Muscle layer of colon (tissue), 2 donors: ENCODE results near the gene SLC25A23.

ENCODE experiments used
- H3K27ac ChIP-seq: one replicate; pipeline ENCODE4 v1.7.0; 2013; ENCODE audit warnings: low read depth, mild to moderate bottlenecking, low read length, moderate library complexity
- H3K27me3 ChIP-seq, 2 donors: one replicate each; pipeline ENCODE4 v1.7.0; 2013; ENCODE audit warnings: low read length in 2 of 2, mild to moderate bottlenecking in 2 of 2; ENCODE audit not compliant: insufficient read depth in 2 of 2, control insufficient read depth in 1 of 2
- H3K36me3 ChIP-seq: one replicate; pipeline ENCODE4 v1.7.0; 2013; ENCODE audit warnings: mild to moderate bottlenecking, low read length; ENCODE audit not compliant: insufficient read depth
- H3K4me1 ChIP-seq: one replicate; pipeline ENCODE4 v1.7.0; 2013; ENCODE audit warnings: mild to moderate bottlenecking, low read length; ENCODE audit not compliant: insufficient read depth
- H3K4me3 ChIP-seq, 2 donors: one replicate each; pipeline ENCODE4 v1.7.0; 2013; ENCODE audit warnings: low read length in 2 of 2, low read depth in 1 of 2, mild to moderate bottlenecking in 1 of 2, moderate library complexity in 1 of 2
- H3K9ac ChIP-seq: one replicate; pipeline ENCODE4 v1.7.0; 2013; ENCODE audit warnings: low read length
- H3K9me3 ChIP-seq: one replicate; pipeline ENCODE4 v1.7.0; 2013; ENCODE audit warnings: mild to moderate bottlenecking, low read length
- donor health status: abdominal sarcoma.
- donor health status: Adenocarcinoma of cecum.

The SLC25A23 gene

GRCh38 chr19:6491802-6492592 is 32.4 kb upstream of the SLC25A23 start:
- H3K4me1 ChIP-seq = no peaks in the 10 kb centered on the region
- H3K27me3 ChIP-seq = no peaks in the 10 kb centered on the region
- H3K9ac ChIP-seq = no peak overlapping the region
- H3K9me3 ChIP-seq = peaks cover 6% of the 10 kb centered on the region
- H3K36me3 ChIP-seq = no peaks in the 10 kb centered on the region
- H3K4me3 ChIP-seq = no peak overlapping the region
- H3K27ac ChIP-seq = no peak overlapping the region

GRCh38 chr19:6490134-6490533 is 30.5 kb upstream of the SLC25A23 start:
- Histone ChIP-seq H3K36me3 (no peaks in the 10 kb centered on the region), H3K4me3 (no peak overlapping the region), H3K9me3 (peaks cover 6% of the 10 kb centered on the region), H3K27me3 (no peaks in the 10 kb centered on the region), H3K27ac (no peak overlapping the region), H3K4me1 (no peaks in the 10 kb centered on the region), H3K9ac (no peak overlapping the region)

- peaks cover 6% of the 10 kb centered on the region for H3K9me3 ChIP-seq
- no peaks in the 10 kb centered on the region for H3K27me3 ChIP-seq
- H3K27ac ChIP-seq = no peak overlapping the region
- H3K9ac ChIP-seq = no peak overlapping the region
- H3K4me1 ChIP-seq = no peaks in the 10 kb centered on the region
- H3K36me3 ChIP-seq = no peaks in the 10 kb centered on the region
- H3K4me3 ChIP-seq = no peak overlapping the region
These were observed 29.9 kb upstream of the SLC25A23 start for GRCh38 chr19:6489278-6490061.

- H3K4me3 ChIP-seq = no peak overlapping the region
- no peaks in the 10 kb centered on the region for H3K36me3 ChIP-seq
- no peaks in the 10 kb centered on the region for H3K4me1 ChIP-seq
These were observed 25.2 kb upstream of the SLC25A23 start for GRCh38 chr19:6484831-6485230.

GRCh38 chr19:6484230-6484629 is 24.6 kb upstream of the SLC25A23 start:
- Histone ChIP-seq H3K4me3 (no peak overlapping the region), H3K4me1 (no peaks in the 10 kb centered on the region), H3K9ac (no peak overlapping the region), H3K27ac (no peak overlapping the region), H3K36me3 (no peaks in the 10 kb centered on the region), H3K27me3 (no peaks in the 10 kb centered on the region), H3K9me3 (no peaks in the 10 kb centered on the region)

More at GRCh38 chr19:6484831-6485230, 25.2 kb upstream of the SLC25A23 start:
- H3K9ac ChIP-seq = no peak overlapping the region
- no peaks in the 10 kb centered on the region for H3K9me3 ChIP-seq
- H3K27me3 ChIP-seq = no peaks in the 10 kb centered on the region
- H3K27ac ChIP-seq = no peak overlapping the region

DNA sequence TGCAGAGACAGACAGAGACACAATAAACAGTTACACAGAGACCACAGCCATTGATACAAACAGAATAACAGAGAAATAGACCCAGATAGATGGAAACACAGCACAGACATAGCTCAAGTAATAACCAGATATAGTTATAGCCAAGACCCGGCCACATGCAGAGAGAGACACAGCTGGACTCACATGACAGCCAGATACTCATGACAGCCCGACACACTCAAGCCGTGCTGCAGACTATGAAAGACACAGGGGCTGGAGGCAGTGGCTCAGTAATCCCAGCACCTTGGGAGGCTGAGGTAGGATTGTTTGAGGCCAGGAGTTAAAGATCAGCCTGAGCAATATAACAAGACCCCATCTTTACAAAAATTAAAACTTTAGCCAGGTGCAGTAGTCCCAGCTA is 23.6 kb upstream of the SLC25A23 start:
- H3K9ac ChIP-seq = no peak overlapping the region
- no peaks in the 10 kb centered on the region for H3K36me3 ChIP-seq
- no peak overlapping the region for H3K27ac ChIP-seq
- H3K4me1 ChIP-seq = no peaks in the 10 kb centered on the region
- no peak overlapping the region for H3K4me3 ChIP-seq
- H3K27me3 ChIP-seq = no peaks in the 10 kb centered on the region
- no peaks in the 10 kb centered on the region for H3K9me3 ChIP-seq

GRCh38 chr19:6482343-6482686 is 22.7 kb upstream of the SLC25A23 start:
- H3K27me3 ChIP-seq = no peaks in the 10 kb centered on the region
- no peaks in the 10 kb centered on the region for H3K4me1 ChIP-seq
- H3K36me3 ChIP-seq = no peaks in the 10 kb centered on the region
- no peak overlapping the region for H3K27ac ChIP-seq
- H3K4me3 ChIP-seq = no peak overlapping the region
- H3K9ac ChIP-seq = no peak overlapping the region
- no peaks in the 10 kb centered on the region for H3K9me3 ChIP-seq

GRCh38 chr19:6481541-6482342 is 22.1 kb upstream of the SLC25A23 start, which contains the start of gene DENND1C:
Gene DENND1C, minus strand, starts transcription at chr19:6481787. Its CDS starts 92 bp downstream, at chr19:6481695.
- no peaks in the 10 kb centered on the region for H3K4me1 ChIP-seq
- H3K9me3 ChIP-seq = no peaks in the 10 kb centered on the region
- no peak within 1 kb of the TSS for H3K9ac ChIP-seq
- H3K4me3 ChIP-seq = no peak within 1 kb of the TSS
- H3K36me3 ChIP-seq = no peaks in the 10 kb centered on the region
- H3K27ac ChIP-seq = no peak within 1 kb of the TSS
- H3K27me3 ChIP-seq = peaks cover 0 to 5% of the 10 kb centered on the region in 2 donors

- Histone ChIP-seq H3K27me3 (peaks cover 8 to 13% of the 10 kb centered on the region in 2 donors), H3K4me1 (peaks cover 6% of the 10 kb centered on the region), H3K4me3 (no peak overlapping the region), H3K36me3 (no peaks in the 10 kb centered on the region), H3K9me3 (no peaks in the 10 kb centered on the region), H3K9ac (no peak overlapping the region), H3K27ac (no peak overlapping the region)
These were observed 21.3 kb upstream of the SLC25A23 start for GRCh38 chr19:6480848-6481415.

GRCh38 chr19:6479836-6480398 is 20.3 kb upstream of the SLC25A23 start:
- Histone ChIP-seq H3K27ac (no peak overlapping the region), H3K36me3 (no peaks in the 10 kb centered on the region), H3K9ac (no peak overlapping the region), H3K4me3 (no peak overlapping the region), H3K27me3 (peaks cover 10 to 23% of the 10 kb centered on the region in 2 donors), H3K4me1 (peaks cover 6% of the 10 kb centered on the region), H3K9me3 (no peaks in the 10 kb centered on the region)

DNA sequence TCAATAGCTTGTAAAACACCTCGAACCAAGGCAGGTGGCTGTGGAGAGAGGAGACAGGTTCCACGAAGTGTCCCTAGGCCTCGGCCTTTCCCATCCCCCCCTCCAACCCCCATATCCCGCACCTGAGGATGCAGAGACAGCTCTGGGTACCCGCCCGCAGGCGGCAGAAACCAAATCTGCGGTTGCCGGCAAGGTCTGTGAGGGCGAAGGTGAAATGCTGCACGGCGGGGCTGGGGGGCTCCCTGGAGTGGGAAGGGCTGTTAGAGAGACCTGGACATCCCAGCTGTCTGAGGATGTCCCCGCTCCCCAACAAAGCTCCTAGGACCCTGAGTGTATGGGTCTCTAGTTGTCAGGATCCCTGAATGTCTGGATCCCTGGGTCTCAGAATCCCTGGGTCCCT is 19.2 kb upstream of the SLC25A23 start:
- H3K4me3 ChIP-seq = no peak overlapping the region
- no peaks in the 10 kb centered on the region for H3K9me3 ChIP-seq
- H3K27me3 ChIP-seq = peaks cover 10 to 23% of the 10 kb centered on the region in 2 donors
- no peak overlapping the region for H3K9ac ChIP-seq
- no peak overlapping the region for H3K27ac ChIP-seq
- H3K36me3 ChIP-seq = no peaks in the 10 kb centered on the region
- H3K4me1 ChIP-seq = peaks cover 6% of the 10 kb centered on the region
